GM12878 (cell line): ENCODE measurements around the gene RHCE.
"Not testable (repeated sequence)": the region's sequence is repeated elsewhere in the genome, so short reads cannot be mapped to it uniquely, and the experiment has no call there.

ENCODE experiments used
- CEBPB ChIP-seq, 2 experiments: fragments of 150-350 bp in 1 of 2; IDR thresholded peaks; 2 replicates each; pipeline ENCODE4 v1.6.1; 2012 to 2014; ENCODE audit warnings: low read depth in 2 of 2, low read length in 2 of 2, borderline replicate concordance in 1 of 2, inconsistent platforms in 1 of 2
- CHD2 ChIP-seq: IDR thresholded peaks from 2 replicates; pipeline ENCODE4 v1.6.1; 2011; ENCODE audit warnings: low read depth, low read length, improper control_type of control experiment, borderline replicate concordance
- CREM ChIP-seq: IDR thresholded peaks from 2 replicates; pipeline ENCODE4 v1.6.1; 2014; ENCODE audit warnings: antibody characterized with exemption, low read depth
- FOXK2 ChIP-seq: fragments of 450-650 bp; IDR thresholded peaks from 2 replicates; pipeline ENCODE4 v1.6.1; 2017; ENCODE audit warnings: mild to moderate bottlenecking, moderate library complexity
- HDAC2 ChIP-seq: fragments of 200-600 bp; sonication (generic); IDR thresholded peaks from 2 replicates; pipeline ENCODE4 v1.6.1; 2017
- POLR2AphosphoS5 ChIP-seq: IDR thresholded peaks from 2 replicates; pipeline ENCODE4 v1.6.1; 2011; ENCODE audit warnings: mild to moderate bottlenecking, low read length, inconsistent platforms
- SMC3 ChIP-seq: IDR thresholded peaks from 2 replicates; pipeline ENCODE4 v1.6.1; 2011; ENCODE audit warnings: low read length, improper control_type of control experiment, borderline replicate concordance
- SPI1 ChIP-seq: IDR thresholded peaks from 2 replicates; pipeline ENCODE4 v1.6.1; 2011; ENCODE audit warnings: low read depth, mild to moderate bottlenecking, low read length, moderate library complexity, borderline replicate concordance; ENCODE audit not compliant: insufficient read depth
- SUZ12 ChIP-seq: fragments of 200-600 bp; sonication (generic); IDR thresholded peaks from one replicate; pipeline ENCODE4 v1.6.1; 2018; ENCODE audit warnings: antibody characterized with exemption, mild to moderate bottlenecking; ENCODE audit not compliant: unreplicated experiment
- TF ChIP-seq, protein P1 (sequence below), 3 experiments: IDR thresholded peaks in 2 of 3; conservative IDR thresholded peaks in 1 of 3; 2 replicates each; pipeline ENCODE4 v1.5.1; 2011; ENCODE audit warnings: low read depth in 3 of 3, low read length in 3 of 3, mild to moderate bottlenecking in 3 of 3, control low read depth in 2 of 3, moderate library complexity in 2 of 3, inconsistent platforms in 1 of 3, mixed read lengths in 1 of 3; ENCODE audit not compliant: control insufficient read depth in 2 of 3, insufficient read depth in 1 of 3; ENCODE audit errors: extremely low read depth in 1 of 3
- TF ChIP-seq, protein P2 (sequence below): IDR thresholded peaks from 2 replicates; pipeline ENCODE4 v1.6.1; 2012; ENCODE audit warnings: low read length, inconsistent platforms
- TF ChIP-seq, protein P3 (sequence below): IDR thresholded peaks from 2 replicates; pipeline ENCODE4 v1.6.1; 2012; ENCODE audit warnings: low read depth, low read length, improper control_type of control experiment

DNA sequence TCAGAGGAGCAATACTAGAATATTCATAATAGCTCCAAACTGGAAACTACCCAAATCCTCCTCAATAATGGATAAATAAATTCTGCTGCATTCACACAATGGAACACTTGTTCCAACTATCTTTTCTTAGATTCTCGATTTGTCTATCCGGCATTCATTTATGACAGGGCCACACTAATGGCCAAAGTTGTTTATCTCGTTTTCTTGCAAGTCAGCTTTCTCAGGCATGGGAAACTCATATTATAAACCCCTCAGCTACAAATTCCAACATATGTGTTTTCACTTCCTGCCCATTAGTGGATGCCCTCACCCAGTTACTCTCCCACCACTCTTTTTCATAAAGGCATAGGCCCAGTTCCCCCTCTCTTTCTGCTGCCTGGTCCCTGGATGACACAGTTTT lies 42.3 kb downstream of the RHCE start:
- not testable (repeated sequence) for TF ChIP-seq POLR2AphosphoS5; CHD2; CREM; SMC3; SUZ12; FOXK2; HDAC2; CEBPB (IDR thresholded peaks at IDR 0.05; ENCODE audit: borderline replicate concordance in 1 of 2, low read depth in 2 of 2, low read length in 2 of 2); SPI1
- TF ChIP-seq, protein P1, sequence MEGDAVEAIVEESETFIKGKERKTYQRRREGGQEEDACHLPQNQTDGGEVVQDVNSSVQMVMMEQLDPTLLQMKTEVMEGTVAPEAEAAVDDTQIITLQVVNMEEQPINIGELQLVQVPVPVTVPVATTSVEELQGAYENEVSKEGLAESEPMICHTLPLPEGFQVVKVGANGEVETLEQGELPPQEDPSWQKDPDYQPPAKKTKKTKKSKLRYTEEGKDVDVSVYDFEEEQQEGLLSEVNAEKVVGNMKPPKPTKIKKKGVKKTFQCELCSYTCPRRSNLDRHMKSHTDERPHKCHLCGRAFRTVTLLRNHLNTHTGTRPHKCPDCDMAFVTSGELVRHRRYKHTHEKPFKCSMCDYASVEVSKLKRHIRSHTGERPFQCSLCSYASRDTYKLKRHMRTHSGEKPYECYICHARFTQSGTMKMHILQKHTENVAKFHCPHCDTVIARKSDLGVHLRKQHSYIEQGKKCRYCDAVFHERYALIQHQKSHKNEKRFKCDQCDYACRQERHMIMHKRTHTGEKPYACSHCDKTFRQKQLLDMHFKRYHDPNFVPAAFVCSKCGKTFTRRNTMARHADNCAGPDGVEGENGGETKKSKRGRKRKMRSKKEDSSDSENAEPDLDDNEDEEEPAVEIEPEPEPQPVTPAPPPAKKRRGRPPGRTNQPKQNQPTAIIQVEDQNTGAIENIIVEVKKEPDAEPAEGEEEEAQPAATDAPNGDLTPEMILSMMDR (IDR thresholded peaks at IDR 0.05 in 2 of 3, conservative IDR thresholded peaks at IDR 0.05 in 1 of 3; ENCODE audit: control insufficient read depth in 2 of 3, extremely low read depth in 1 of 3, insufficient read depth in 1 of 3, low read depth in 3 of 3, low read length in 3 of 3), result not testable (repeated sequence)
- TF ChIP-seq, protein P2, sequence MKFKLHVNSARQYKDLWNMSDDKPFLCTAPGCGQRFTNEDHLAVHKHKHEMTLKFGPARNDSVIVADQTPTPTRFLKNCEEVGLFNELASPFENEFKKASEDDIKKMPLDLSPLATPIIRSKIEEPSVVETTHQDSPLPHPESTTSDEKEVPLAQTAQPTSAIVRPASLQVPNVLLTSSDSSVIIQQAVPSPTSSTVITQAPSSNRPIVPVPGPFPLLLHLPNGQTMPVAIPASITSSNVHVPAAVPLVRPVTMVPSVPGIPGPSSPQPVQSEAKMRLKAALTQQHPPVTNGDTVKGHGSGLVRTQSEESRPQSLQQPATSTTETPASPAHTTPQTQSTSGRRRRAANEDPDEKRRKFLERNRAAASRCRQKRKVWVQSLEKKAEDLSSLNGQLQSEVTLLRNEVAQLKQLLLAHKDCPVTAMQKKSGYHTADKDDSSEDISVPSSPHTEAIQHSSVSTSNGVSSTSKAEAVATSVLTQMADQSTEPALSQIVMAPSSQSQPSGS, result not testable (repeated sequence)
- TF ChIP-seq, protein P3, sequence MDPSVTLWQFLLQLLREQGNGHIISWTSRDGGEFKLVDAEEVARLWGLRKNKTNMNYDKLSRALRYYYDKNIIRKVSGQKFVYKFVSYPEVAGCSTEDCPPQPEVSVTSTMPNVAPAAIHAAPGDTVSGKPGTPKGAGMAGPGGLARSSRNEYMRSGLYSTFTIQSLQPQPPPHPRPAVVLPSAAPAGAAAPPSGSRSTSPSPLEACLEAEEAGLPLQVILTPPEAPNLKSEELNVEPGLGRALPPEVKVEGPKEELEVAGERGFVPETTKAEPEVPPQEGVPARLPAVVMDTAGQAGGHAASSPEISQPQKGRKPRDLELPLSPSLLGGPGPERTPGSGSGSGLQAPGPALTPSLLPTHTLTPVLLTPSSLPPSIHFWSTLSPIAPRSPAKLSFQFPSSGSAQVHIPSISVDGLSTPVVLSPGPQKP, result not testable (repeated sequence)
